Gastroesophageal sphincter (tissue), 3 donors: ENCODE measurements around the gene PIK3R5.

Experiments used
- CTCF ChIP-seq, 4 experiments: fragments of 200-600 bp in 2 of 4; fragments of 450-650 bp in 2 of 4; sonication (generic) in 1 of 4; IDR thresholded peaks; one replicate each; pipeline ENCODE4 v1.5.1; 2017 to 2019; ENCODE audit warnings: antibody characterized with exemption in 4 of 4, mild to moderate bottlenecking in 2 of 4, moderate library complexity in 2 of 4
- EP300 ChIP-seq: sonication (generic); formaldehyde crosslinking; IDR thresholded peaks from one replicate; pipeline ENCODE4 v1.6.1; 2017; ENCODE audit warnings: antibody characterized with exemption, mild to moderate bottlenecking
- POLR2AphosphoS5 ChIP-seq: sonication (generic); formaldehyde crosslinking; IDR thresholded peaks from one replicate; pipeline ENCODE4 v1.6.1; 2017; ENCODE audit warnings: antibody characterized with exemption

GRCh38 chr17:8892338-8892690 lies 73.2 kb downstream of the PIK3R5 start:
- TF ChIP-seq EP300 (no peak), CTCF (IDR thresholded peaks at IDR 0.05) (no peak), POLR2AphosphoS5 (no peak)
